ENCODE measurements around the gene SPX.

Gene SPX

DNA sequence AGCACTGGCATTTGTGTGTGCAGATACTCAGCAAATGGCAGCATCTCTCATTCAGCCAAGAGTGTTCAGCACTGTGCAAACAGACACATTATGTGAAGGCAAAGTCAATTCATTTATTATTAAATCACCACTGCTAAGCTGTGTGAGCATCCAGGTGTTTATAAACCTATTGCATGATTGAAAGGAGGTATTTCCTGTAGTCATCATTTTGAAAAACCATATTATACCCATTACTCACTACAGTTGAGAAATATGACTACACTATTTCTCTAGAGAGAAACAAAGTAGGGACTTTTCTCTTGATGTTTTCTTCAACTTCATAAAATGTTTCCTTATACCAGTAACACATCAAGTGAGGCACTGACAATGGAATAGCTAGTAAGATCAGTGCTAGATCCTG is 13.7 kb downstream of the SPX start:
- no peak for FAIRE-seq

DNA sequence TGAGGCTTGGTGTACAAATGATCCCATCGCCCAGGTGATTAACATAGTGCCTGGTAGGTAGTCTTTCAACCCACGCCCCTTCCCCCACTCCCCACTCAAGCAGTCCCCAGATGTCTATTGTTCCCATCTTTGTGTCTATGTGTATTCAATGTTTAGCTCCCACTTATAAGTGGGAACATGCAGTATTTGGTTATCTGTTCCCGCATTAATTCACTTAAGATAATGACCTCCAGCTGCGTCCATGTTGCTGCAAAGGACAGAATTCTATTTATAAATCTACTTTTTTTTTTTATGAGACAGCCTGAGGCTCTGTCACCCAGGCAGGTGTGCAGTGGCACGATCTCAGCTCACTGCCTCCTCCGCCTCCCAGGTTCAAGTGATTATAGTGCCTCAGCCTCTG is 15.7 kb downstream of the SPX start:
- no peak for FAIRE-seq

DNA sequence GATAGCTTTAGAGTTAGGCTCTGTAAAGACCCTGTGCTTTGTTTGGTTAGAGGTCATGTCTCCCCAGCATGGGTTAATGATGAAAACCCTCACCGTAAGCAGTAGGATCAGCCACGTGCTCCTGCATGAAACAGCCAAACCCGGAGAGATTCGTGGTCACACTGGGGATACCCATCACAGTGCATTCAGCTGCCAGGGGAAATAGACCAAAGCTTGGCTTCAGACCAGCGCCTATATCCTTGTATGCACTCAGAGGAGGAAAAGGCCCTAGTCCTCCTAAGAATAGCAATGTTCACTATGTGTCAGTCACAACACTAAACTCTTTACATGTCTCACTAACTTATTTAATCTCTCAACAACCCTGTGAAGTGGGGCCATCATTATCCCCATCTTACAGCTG is 16.3 kb downstream of the SPX start:
- no peak for FAIRE-seq

DNA sequence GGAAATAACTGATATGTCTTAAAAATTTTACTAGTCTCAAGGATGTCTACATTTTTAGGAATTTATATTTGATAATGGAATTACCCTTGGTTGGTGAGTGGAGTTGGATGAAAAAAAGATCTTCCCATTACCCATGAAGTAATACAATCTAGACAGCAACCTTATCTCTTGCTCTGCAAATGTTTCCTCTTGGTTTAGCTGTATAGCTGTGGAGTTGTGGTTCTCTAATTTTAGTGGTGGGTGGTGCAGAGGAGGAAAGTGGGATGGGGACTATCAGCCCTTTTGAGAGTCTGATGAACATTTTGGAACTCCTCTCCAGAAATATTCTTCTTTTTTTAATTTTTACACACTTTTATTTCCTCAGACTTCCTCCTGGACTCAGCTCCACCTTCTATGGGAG is 17.1 kb downstream of the SPX start:
- FAIRE-seq = no peak

DNA sequence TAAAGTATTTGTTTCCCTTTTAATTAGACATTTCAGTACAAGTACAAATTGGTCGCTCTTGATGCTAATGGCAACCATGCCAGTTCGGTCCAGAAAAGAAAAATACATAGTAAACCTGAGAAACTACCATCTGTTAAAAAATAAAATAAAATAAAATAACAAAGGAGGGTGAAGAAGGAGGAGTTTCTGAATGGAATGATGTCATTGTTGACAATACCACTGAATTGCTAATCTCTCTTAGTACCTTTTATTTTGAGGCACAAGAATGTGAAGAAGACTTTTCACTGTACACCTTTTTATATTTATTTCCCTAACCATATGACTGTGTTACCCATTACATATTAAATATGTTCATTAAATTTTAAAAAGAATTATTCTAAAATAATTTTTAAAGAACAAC is 19.5 kb downstream of the SPX start:
- no peak for FAIRE-seq

DNA sequence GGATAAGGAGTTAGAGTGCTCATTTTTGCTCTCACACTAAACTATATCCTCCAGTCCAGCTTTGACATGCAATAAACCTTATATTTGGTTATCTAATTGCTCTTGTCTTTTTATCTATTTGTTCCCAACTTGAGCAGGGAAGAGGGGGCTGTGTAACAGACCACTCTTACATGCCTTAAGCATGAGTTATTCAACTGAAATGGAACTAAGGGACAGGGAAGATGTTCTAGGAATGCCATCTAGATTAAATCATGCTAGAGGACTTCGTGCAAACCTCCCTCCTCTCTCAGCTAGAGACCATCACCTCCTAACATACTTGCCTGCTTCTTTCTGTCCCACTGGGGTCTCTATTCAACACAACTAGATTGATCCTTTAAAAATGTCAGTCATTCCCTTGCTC is 20.6 kb downstream of the SPX start:
- no peak for FAIRE-seq

DNA sequence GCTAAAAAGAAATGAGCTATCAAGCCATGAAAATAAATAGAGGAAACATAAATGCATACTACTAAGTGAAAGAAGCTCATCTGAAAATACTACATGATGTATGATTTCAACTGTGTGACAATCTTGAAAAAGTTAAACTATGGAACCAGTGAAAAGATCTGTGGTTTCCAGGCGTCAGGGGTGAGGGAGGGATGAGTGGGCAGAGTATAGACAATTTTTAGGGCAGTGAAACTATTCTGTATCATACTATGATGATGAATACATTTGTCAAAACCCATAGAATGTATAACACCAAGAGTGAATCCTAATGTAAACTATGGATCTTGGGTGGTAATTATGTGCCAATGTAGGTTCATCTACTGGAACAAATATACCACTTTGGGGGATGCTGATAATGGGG is 21.3 kb downstream of the SPX start:
- no peak for FAIRE-seq

DNA sequence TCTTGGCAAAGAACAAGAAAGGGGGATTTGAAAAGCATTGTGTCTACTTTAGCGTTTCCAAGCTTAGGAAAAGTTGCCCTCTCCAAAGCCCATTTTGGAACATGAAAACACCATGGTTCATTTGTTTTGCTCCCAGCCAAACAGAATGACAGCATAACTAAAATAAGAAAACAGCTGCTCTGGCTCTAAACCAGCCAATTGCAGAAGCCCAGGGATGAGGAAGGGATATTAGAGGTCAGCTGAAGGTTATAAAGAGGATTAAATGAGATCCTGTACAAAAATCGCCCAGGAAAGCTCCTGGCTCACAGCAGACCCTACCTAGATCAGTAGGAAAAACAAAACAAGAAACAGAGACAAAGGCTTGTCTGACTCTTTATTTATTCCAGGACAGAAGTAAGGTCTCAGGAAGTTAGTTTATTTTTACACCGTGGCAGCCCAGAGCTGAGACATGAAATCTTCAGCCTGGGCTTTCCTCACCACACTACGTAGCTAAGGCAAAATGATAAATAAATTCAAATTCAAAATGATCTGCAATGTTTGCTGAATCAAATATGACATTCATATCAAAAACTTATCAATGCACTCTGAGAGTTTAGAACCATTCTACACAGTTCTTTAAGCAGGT is 25.9 kb downstream of the SPX start:
- no peak for FAIRE-seq

DNA sequence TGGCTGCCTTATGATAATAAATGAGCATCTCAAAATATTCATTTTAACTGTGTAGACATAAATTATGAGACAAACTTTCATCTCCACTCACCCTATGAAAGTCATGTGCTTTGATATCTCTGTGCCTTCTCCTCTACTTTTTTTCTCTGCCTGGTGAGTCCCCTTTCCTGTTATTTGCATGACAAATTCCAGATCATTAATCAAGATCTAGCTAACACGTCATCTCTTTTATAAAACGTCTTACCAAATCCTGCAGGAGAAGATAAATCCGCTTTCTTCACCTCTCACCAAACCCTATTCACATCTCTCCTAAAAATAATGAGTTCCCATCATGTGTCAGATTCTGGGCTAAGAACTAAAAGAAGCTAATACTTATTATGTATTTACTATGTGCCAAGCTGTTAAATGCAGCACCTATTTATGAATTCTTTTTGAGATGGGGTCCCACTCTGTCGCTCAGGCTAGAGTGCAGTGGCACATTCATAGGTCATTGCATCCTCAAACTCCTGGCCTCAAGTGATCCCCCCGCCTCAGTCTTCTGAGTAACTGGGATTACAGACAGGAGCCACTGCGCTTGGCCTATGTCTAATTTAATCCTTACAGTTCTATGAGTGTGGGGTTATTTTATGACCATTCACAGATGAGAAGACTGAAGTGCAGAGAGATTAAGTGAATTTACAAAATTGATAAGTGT is 26.7 kb downstream of the SPX start:
- FAIRE-seq = no peak

DNA sequence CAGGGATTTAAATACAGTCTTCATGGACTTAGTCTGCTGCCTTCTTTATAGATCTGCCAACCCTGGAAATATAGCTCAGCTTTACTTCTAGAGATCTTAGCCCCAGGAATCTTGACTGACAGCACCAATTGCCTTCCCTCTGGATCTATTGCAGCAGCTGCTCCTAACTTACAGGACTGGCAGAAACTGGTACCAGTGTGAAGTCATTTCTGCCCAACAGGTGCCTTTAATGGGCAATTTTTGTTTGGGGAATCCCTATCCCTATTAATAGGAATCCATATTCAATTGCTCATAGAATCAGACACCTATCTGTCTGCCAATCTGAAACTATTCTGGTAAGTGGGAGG is 27.2 kb downstream of the SPX start:
- no peak for FAIRE-seq

DNA sequence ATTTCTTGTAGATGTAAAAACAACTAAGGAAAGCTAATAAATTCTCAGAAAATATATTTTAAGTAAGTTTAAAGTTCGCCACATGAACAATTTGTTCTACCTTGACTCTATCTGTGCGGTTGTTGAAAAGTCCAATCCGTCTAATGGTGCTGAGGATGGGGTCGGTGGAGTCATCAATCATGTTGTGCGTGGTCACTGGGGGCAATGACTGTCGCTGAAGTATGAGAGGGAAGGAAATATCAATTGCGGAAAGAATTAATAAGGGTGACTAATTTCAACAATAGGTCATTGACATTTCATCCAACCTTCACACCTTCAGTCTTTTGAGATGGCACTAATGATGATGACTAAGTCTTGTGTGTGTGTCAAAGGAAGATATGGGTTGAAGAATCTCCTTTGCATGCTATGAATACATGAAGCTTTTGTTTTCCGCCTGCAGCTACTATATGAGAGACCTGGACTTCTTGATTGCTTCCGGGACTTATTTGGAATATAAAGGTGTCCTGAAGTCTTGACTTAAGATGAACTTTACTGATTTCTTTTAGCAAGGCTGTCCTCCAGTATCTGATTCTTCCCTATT is 32.1 kb downstream of the SPX start:
- no peak for FAIRE-seq

DNA sequence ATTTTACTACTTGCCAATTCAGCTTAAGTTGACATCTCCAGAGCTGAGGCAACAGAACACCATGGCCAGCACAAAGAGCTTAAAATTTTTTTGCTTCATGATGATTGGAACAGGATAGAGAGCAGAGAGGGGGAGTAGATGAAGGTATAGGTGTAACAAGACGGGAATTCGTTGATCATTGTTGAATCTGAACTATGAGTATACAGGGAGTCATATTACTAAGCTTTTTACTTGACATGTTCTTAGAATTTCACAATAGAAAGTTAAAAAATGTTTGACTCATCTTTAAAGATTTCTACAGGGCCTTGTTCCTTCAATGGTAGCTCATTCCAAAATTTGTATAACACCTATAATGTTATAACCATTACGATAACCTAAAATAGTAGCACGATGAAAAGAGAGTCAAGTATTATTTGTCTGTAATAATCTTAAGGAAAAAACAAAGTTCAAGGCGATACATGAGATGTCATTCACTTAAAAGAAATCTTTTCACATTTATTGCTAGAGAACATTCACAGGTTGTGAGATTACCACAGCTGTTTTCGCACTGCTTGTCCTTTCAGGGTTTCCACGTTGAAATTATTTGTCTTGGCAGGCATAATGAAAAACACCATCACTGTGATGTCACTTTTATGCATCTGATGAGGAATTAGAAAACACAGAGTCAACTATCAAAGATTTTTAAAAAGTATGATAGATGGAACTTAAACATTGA is 33.9 kb downstream of the SPX start:
- FAIRE-seq = no peak

DNA sequence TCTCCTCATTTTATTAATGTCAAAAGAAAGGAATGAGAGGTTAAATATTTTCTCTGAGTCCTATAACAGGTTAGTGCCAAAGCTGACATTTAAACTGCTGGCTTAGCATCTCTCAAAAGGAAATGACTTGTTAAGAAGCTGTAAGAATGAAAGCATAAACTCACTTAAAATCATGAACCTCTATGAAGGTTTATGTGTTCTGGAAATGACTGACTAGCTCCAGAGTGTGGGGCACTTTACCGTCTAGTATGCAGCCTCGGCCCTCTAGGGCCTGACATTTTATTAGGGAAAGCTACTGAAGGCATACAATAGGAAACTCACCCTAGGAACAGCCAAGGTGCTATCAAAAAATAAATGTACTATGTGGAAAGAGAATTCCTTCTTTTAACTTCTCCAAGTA is 35.1 kb downstream of the SPX start:
- FAIRE-seq = no peak

DNA sequence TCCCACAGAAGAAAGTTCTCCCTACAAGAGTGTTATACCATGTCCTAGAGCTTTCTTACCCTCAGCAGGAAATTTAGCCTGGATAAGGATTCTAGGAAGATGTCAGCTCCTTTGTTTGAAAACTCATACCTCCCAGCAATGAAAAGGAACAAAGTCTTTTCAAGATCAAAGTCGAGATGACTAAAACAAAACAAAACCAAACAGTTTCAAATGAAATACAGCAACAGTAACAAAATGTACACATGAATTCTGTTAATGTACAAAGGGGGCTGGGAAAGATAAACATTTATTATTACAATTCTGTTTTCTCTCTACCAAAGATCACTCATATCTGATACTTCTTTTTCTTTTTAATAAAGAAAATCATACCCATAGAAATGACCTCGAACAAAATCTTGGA is 36.8 kb downstream of the SPX start:
- FAIRE-seq = no peak

DNA sequence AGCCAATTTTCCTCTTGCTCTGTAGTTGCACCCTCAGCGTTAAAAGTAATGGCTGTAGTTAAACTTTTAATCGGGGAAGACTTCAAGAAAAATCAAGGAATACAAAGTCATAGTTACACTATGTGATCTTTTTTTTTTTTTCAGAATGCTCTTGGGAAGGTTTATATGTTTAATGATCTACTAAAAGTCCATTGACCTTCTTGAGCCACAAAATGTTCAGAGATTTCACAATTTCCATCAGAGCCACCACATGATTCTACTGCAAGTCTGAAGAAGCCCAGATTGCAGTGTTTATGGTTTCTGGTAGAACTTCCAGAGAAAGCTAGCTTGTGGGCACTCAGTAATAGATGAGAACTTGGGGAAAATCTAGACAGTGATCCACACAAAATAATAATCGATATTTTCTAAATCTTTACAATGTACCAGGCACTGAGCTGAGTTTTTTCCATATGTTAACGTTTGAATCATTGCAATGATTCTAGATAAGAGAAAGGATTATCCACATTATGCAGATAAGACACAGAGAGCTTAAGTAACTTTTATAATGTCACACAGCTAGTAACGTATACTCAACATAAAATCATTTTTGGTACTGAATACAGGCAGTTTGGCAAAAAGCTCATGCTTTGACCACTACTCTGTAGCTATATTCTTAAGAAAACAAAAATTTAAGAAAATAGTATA is 40.3 kb downstream of the SPX start:
- FAIRE-seq = no peak

DNA sequence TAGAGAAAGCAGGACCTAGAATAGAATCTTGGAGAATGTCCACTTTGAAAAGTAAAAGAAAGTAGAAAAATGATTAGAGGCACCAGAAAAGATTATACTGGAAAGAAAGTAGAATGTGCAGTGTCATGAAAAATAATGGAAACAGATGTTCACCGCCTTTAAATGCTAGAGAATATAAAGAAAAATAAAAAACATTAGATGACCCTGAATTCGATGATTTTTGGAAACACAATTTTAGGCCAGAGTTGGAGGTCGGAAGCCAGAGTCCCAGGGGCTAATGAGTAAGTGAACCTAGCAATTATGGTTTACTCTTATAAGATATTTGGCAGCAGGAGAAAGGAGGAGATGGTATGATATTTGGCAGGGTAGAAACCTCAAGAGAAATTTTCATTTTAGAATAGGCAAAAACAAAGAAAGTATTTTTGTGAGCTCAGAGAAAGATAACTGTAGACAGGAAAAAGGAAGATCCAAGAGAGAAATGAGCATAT is 40.9 kb downstream of the SPX start:
- no peak for FAIRE-seq

DNA sequence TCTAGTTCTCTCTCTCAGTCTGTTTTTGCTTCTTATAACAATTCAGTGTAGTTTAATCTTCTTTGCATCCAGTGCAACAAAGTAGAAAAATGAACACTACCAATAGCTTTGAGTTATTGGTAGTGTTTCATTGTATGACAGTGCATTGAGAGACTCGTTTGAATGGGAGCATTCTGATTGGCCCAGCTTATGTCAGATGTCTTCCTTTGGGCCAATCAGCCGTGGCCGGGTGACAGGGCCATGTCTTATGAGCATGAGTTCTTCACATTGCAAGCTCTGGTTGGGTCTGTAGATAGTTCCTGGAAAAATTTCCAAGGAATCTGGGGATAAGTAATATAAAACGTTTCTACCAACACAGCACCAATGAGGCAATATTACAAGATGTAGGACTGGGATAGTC is 42.0 kb downstream of the SPX start:
- FAIRE-seq = no peak

DNA sequence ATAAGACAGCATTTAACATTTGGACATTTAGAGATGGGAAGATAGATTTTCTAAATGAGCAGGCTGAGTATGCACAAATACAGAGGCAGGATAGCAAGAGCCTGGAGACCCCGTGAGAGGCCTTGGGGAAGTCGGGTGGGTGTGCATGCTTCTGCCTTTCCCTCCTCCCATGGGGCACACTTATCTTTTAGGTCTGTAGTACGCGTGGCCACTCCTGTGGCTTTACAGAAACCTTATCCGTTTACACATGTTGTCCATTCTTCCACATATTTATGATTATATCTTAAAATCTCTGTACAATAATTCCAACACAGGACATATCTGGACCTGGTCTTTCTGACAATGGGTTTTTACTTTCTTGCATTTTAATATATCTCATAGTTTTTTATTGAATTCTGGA is 45.0 kb downstream of the SPX start:
- no peak for FAIRE-seq

DNA sequence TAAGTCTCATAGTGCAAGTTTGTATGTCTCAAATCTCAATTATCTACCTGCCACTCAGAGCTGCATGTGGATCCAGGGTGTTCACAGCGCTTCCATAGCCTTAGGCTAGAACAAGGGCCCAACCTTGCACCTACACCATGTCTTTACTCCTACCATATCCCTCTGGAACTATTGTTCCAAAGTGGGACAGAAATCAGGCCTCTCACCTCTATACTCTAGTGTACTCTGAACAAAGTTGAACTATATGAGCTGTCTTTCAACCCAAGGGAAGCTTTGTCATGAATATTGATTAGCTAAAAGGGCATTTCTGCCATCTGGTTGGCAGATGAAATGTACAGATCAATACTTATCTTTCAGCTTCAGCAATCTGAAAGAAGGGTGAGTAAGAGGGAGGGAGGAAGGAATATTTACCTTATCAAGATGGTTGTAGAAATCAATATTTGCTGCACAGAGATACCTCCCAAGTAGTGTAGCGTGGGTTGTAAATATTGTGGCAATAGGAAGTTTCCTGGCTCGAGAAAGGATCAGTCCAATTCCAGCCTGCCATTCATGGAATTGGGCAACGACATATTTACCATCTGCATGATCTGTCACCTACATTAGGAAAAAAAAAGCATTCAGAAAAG is 47.8 kb downstream of the SPX start:
- FAIRE-seq = no peak

DNA sequence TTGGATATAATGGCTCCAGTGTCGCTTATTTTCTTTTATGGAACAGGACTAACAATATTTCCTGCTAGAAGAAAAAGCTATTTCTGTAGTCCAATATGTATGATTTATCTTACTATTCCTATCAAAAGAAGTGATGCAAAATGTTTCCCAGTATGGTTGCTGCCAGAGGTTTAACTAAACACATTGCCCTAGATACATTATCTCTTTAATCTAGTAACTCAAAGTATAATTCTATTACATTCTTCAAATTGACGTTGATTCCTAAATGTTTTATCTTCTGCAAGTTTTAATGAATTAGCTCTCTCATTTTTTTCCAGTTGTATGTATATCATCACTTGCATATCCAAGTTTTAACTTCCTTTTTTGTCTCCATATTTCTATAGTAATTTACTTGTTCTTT is 50.3 kb downstream of the SPX start:
- FAIRE-seq = no peak

DNA sequence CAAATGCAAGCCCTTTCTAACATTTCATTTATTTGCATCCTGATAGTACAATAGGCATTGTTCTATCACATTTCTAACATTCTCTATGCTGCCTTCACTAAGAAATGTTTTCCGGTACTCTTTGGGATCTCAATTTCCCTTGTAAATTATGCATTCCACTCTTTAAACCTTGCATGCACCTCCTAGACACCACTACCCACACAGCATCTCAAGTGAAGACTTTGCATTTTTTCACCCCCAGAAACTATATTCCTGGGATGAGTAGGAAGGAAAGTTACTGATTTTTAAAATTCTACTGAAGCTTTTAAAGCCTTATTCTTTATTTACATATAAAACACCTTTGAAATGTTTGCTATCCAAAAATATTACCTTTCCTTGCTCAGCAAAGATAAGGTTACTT is 51.4 kb downstream of the SPX start:
- no peak for FAIRE-seq

DNA sequence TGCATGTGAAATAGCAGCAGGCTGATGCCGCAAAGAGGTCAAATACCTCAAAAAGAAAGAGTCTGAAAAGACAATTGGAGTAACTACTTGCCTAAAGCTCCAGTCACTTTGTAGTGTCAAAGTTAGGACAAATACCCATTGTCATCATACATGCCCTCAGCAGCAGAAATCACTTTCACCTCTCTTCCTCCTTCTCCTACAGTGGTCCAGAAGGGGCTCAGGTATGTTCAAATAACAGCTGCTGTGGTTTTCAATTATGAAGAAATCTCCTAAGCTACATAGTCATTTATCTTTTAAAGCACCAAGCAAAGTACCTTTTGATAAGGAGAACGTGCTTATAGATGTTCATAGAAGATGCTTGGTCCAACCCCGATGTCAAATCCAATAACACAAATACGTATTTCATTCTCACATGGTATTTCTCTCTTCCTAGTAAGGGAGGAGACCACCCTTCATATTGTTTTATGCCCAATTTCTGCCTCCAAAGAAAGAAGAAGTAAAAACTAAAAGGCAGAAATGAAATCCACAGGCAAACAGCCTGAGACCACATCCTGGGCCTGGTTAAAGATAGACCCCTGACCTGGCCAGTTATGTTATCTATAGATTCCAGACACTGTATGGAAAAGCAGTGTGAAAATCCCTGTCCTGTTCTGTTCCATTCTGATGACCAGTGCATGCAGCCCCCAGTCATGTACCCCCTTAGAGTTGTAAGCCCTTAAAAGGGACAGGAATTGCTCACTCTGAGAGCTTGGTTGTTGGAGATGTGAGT is 54.8 kb downstream of the SPX start:
- no peak for FAIRE-seq

Measured in G401.6 (cell line).